GM23338 (cell line): ENCODE results near the gene NAALADL2. TPM values are rescaled to one million over a fixed set of nuclear protein-coding genes. Genes with fewer than 3 reads are reported as not detected.

Source experiments
- ATAC-seq: fragments of 200-7000 bp; cut with Tn5 transposase; 3 replicates; pipeline ENCODE4 v1.9.1; 2020
- DNase-seq: peaks from one replicate; pipeline ENCODE4 v3.0.0-alpha.2; 2015; ENCODE audit warnings: low spot score
- H2AFZ ChIP-seq: fragments of 200-600 bp; sonication (generic); 2 replicates; pipeline ENCODE4 v1.8.0; 2016; ENCODE audit warnings: antibody characterized with exemption, mild to moderate bottlenecking, moderate library complexity
- H3F3A ChIP-seq: fragments of 200-600 bp; sonication (generic); replicated peaks from 2 replicates; pipeline ENCODE4 v1.8.0; 2017; ENCODE audit warnings: antibody characterized with exemption, mixed run types, low read depth
- H3K27ac ChIP-seq: fragments of 200-600 bp; sonication (generic); 2 replicates; pipeline ENCODE4 v1.6.1; 2016; ENCODE audit warnings: low read depth
- H3K27me3 ChIP-seq: fragments of 200-600 bp; sonication (generic); 2 replicates; pipeline ENCODE4 v1.8.0; 2016; ENCODE audit warnings: mild to moderate bottlenecking, mixed run types, moderate library complexity; ENCODE audit not compliant: insufficient read depth
- H3K36me3 ChIP-seq: fragments of 200-600 bp; sonication (generic); 2 replicates; pipeline ENCODE4 v1.8.0; 2016; ENCODE audit warnings: mild to moderate bottlenecking; ENCODE audit not compliant: insufficient read depth
- H3K4me1 ChIP-seq: fragments of 200-600 bp; sonication (generic); 2 replicates; pipeline ENCODE4 v1.8.0; 2016; ENCODE audit warnings: mild to moderate bottlenecking, moderate library complexity; ENCODE audit not compliant: insufficient read depth
- H3K4me2 ChIP-seq: fragments of 200-600 bp; sonication (generic); 2 replicates; pipeline ENCODE4 v1.7.1; 2017; ENCODE audit warnings: mixed run types
- H3K4me3 ChIP-seq: fragments of 200-600 bp; sonication (generic); 2 replicates; pipeline ENCODE4 v1.6.1; 2016; ENCODE audit warnings: mixed run types
- H3K79me2 ChIP-seq: fragments of 200-600 bp; sonication (generic); replicated peaks from 2 replicates; pipeline ENCODE4 v1.8.0; 2017; ENCODE audit warnings: mild to moderate bottlenecking; ENCODE audit not compliant: insufficient read depth
- H3K9me2 ChIP-seq: fragments of 200-600 bp; sonication (generic); 2 replicates; pipeline ENCODE4 v1.8.0; 2017; ENCODE audit not compliant: insufficient read depth
- H4K20me1 ChIP-seq: fragments of 200-600 bp; sonication (generic); replicated peaks from 2 replicates; pipeline ENCODE4 v1.8.0; 2017; ENCODE audit warnings: mild to moderate bottlenecking; ENCODE audit not compliant: insufficient read depth
- H3K27ac Mint-ChIP-seq: 2 replicates; pipeline ENCODE4 v1.8.0; 2020; ENCODE audit warnings: inconsistent platforms, mild to moderate bottlenecking, moderate library complexity, mixed read lengths
- H3K27me3 Mint-ChIP-seq: 3 replicates; pipeline ENCODE4 v1.8.0; 2022; ENCODE audit warnings: low read depth, mild to moderate bottlenecking, moderate library complexity, mixed read lengths, inconsistent platforms; ENCODE audit not compliant: insufficient read depth, poor library complexity
- H3K36me3 Mint-ChIP-seq: 3 replicates; pipeline ENCODE4 v1.8.0; 2021; ENCODE audit warnings: low read depth, mild to moderate bottlenecking, inconsistent platforms, moderate library complexity, mixed read lengths
- H3K4me1 Mint-ChIP-seq: 3 replicates; pipeline ENCODE4 v1.8.0; 2020; ENCODE audit warnings: mild to moderate bottlenecking, inconsistent platforms, mixed read lengths
- H3K4me3 Mint-ChIP-seq: 3 replicates; pipeline ENCODE4 v1.8.0; 2021; ENCODE audit warnings: moderate library complexity, mild to moderate bottlenecking, inconsistent platforms, mixed read lengths
- H3K9me3 Mint-ChIP-seq: 3 replicates; pipeline ENCODE4 v1.8.0; 2020; ENCODE audit warnings: moderate library complexity, mild to moderate bottlenecking, inconsistent platforms, mixed read lengths
- CREB1 ChIP-seq: fragments of 250-450 bp; sonication (Bioruptor Pico); IDR thresholded peaks from 2 replicates; pipeline ENCODE4 v1.5.0; 2020; ENCODE audit warnings: low read depth, mild to moderate bottlenecking, moderate library complexity
- EZH2 ChIP-seq: fragments of 200-600 bp; sonication (generic); IDR thresholded peaks from one replicate; pipeline ENCODE4 v1.8.0; 2017; ENCODE audit warnings: antibody characterized with exemption, mild to moderate bottlenecking, low read depth; ENCODE audit not compliant: unreplicated experiment
- EZH2phosphoT487 ChIP-seq: fragments of 200-600 bp; sonication (generic); IDR thresholded peaks from one replicate; pipeline ENCODE4 v1.8.1; 2018; ENCODE audit warnings: antibody characterized with exemption; ENCODE audit not compliant: unreplicated experiment
- JUNB ChIP-seq: IDR thresholded peaks from one replicate; pipeline ENCODE4 v1.6.1; 2016; ENCODE audit warnings: antibody characterized with exemption; ENCODE audit not compliant: unreplicated experiment
- NANOG ChIP-seq: IDR thresholded peaks from 2 replicates; pipeline ENCODE4 v1.6.1; 2016; ENCODE audit warnings: antibody characterized with exemption, borderline replicate concordance
- POLR2AphosphoS5 ChIP-seq: IDR thresholded peaks from 2 replicates; pipeline ENCODE4 v1.6.1; 2016; ENCODE audit warnings: antibody characterized with exemption, low read depth
- STAT1 ChIP-seq: IDR thresholded peaks from one replicate; pipeline ENCODE4 v1.6.1; 2016; ENCODE audit warnings: antibody characterized with exemption; ENCODE audit not compliant: unreplicated experiment
- ZNF114 ChIP-seq: fragments of 250-450 bp; sonication (Bioruptor Pico); IDR thresholded peaks from 2 replicates; pipeline ENCODE4 v1.5.0; 2020; ENCODE audit warnings: mild to moderate bottlenecking, moderate library complexity
- polyA plus RNA-seq: library from polyadenylated mRNA; unstranded; fragments of >200 nt; fragmentation: Nextera tagmentation; extraction: Ambion mirVana; gene quantifications from 2 replicates; pipeline ENCODE4 v1.2.1, GENCODE V29; 2016
- total RNA-seq: library from RNA; depleted of rRNA; stranded (reverse); fragments of >200 nt; shearing (Covaris generic); gene quantifications from 2 replicates; pipeline ENCODE4 v1.2.3, GENCODE V29; 2014
- TF ChIP-seq, protein P1 (sequence below): IDR thresholded peaks from one replicate; pipeline ENCODE4 v1.6.1; 2018; ENCODE audit warnings: antibody characterized with exemption; ENCODE audit not compliant: unreplicated experiment
- TF ChIP-seq, protein P2 (sequence below): fragments of 250-450 bp; sonication (Bioruptor Pico); IDR thresholded peaks from 2 replicates; pipeline ENCODE4 v1.5.0; 2020; ENCODE audit warnings: mild to moderate bottlenecking, moderate library complexity
- TF ChIP-seq, protein P3 (sequence below), 2 experiments: fragments of 200-600 bp in 1 of 2; sonication (generic) in 1 of 2; conservative IDR thresholded peaks; 2 replicates each; pipeline versions ENCODE4 v1.5.1 to v1.6.1; 2016 to 2017; ENCODE audit warnings: antibody characterized with exemption in 2 of 2, low read depth in 2 of 2, mild to moderate bottlenecking in 2 of 2, moderate library complexity in 1 of 2
- TF ChIP-seq, protein P4 (sequence below): IDR thresholded peaks from 2 replicates; pipeline ENCODE4 v1.6.1; 2016; ENCODE audit warnings: antibody characterized with exemption

The NAALADL2 gene
- total and polyA plus RNA-seq, 2 experiments from 2014 or later: 1.6 to 2.6 TPM

DNA sequence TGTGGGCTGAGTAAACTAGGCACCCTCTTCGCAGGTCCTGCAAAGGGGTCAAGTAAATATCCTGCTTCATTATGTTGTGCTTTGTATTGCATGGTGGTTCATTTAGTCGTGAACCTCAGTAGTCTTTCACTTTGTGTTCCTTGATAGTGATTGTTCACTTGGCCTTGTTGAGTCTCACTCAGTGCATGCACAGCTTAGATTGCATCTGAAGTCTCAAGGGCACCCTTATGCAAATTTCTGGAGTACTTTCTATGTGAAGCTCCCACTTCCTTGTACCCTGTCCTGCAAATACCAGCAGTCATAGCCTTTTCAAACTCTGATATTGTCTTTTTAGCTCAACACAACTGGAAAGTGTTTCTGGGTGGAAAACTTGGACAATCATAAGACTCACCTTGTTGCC, 519.2 kb downstream of the NAALADL2 start (continued):
- TF ChIP-seq, protein P1, sequence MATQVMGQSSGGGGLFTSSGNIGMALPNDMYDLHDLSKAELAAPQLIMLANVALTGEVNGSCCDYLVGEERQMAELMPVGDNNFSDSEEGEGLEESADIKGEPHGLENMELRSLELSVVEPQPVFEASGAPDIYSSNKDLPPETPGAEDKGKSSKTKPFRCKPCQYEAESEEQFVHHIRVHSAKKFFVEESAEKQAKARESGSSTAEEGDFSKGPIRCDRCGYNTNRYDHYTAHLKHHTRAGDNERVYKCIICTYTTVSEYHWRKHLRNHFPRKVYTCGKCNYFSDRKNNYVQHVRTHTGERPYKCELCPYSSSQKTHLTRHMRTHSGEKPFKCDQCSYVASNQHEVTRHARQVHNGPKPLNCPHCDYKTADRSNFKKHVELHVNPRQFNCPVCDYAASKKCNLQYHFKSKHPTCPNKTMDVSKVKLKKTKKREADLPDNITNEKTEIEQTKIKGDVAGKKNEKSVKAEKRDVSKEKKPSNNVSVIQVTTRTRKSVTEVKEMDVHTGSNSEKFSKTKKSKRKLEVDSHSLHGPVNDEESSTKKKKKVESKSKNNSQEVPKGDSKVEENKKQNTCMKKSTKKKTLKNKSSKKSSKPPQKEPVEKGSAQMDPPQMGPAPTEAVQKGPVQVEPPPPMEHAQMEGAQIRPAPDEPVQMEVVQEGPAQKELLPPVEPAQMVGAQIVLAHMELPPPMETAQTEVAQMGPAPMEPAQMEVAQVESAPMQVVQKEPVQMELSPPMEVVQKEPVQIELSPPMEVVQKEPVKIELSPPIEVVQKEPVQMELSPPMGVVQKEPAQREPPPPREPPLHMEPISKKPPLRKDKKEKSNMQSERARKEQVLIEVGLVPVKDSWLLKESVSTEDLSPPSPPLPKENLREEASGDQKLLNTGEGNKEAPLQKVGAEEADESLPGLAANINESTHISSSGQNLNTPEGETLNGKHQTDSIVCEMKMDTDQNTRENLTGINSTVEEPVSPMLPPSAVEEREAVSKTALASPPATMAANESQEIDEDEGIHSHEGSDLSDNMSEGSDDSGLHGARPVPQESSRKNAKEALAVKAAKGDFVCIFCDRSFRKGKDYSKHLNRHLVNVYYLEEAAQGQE: no peak
- TF ChIP-seq EZH2 (no peak), CREB1 (CRISPR knock-in tag) (no peak), NANOG (no peak)

DNA sequence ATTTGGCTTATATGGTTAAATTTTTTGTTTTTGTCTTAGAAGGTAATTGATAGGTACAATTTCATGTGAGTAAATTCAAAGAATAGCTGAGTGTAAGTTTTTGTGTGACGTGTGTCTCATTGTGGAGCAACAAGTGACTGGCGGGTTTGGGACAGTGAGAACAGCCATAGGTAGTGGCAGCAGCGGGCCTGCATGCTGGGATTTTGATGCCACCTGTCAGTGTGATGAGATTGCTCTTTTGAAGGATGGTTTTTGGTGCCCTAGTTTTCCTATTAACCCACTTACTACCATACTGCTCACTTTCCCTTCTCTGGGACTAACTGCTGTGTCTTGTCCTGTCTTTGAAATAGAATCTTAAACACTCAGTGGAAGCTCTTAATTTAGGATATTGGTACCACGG, 522.6 kb downstream of the NAALADL2 start:
- Histone ChIP-seq H4K20me1 (no peaks in the 10 kb centered on the region), H3K9me2 (no peaks in the 10 kb centered on the region), H3K4me3 (no peak overlapping the region), H3K27me3 (no peaks in the 10 kb centered on the region), H3K4me1 (peaks cover 4% of the 10 kb centered on the region; the same call in 1 of the 2 replicates), H2AFZ (no peak overlapping the region), H3F3A (no peaks in the 10 kb centered on the region), H3K36me3 (no peaks in the 10 kb centered on the region), H3K4me2 (no peak overlapping the region), H3K79me2 (no peaks in the 10 kb centered on the region), H3K27ac (no peak overlapping the region)
- no peak for DNase-seq
- Mint-ChIP-seq H3K27ac (no peak overlapping the region; the same call in 1 of the 2 replicates), H3K4me3 (no peak overlapping the region), H3K27me3 (no peaks in the 10 kb centered on the region), H3K4me1 (no peaks in the 10 kb centered on the region; the same call in 2 of the 3 replicates), H3K9me3 (no peaks in the 10 kb centered on the region), H3K36me3 (no peaks in the 10 kb centered on the region; the same call in 2 of the 3 replicates)
- TF ChIP-seq, protein P2, sequence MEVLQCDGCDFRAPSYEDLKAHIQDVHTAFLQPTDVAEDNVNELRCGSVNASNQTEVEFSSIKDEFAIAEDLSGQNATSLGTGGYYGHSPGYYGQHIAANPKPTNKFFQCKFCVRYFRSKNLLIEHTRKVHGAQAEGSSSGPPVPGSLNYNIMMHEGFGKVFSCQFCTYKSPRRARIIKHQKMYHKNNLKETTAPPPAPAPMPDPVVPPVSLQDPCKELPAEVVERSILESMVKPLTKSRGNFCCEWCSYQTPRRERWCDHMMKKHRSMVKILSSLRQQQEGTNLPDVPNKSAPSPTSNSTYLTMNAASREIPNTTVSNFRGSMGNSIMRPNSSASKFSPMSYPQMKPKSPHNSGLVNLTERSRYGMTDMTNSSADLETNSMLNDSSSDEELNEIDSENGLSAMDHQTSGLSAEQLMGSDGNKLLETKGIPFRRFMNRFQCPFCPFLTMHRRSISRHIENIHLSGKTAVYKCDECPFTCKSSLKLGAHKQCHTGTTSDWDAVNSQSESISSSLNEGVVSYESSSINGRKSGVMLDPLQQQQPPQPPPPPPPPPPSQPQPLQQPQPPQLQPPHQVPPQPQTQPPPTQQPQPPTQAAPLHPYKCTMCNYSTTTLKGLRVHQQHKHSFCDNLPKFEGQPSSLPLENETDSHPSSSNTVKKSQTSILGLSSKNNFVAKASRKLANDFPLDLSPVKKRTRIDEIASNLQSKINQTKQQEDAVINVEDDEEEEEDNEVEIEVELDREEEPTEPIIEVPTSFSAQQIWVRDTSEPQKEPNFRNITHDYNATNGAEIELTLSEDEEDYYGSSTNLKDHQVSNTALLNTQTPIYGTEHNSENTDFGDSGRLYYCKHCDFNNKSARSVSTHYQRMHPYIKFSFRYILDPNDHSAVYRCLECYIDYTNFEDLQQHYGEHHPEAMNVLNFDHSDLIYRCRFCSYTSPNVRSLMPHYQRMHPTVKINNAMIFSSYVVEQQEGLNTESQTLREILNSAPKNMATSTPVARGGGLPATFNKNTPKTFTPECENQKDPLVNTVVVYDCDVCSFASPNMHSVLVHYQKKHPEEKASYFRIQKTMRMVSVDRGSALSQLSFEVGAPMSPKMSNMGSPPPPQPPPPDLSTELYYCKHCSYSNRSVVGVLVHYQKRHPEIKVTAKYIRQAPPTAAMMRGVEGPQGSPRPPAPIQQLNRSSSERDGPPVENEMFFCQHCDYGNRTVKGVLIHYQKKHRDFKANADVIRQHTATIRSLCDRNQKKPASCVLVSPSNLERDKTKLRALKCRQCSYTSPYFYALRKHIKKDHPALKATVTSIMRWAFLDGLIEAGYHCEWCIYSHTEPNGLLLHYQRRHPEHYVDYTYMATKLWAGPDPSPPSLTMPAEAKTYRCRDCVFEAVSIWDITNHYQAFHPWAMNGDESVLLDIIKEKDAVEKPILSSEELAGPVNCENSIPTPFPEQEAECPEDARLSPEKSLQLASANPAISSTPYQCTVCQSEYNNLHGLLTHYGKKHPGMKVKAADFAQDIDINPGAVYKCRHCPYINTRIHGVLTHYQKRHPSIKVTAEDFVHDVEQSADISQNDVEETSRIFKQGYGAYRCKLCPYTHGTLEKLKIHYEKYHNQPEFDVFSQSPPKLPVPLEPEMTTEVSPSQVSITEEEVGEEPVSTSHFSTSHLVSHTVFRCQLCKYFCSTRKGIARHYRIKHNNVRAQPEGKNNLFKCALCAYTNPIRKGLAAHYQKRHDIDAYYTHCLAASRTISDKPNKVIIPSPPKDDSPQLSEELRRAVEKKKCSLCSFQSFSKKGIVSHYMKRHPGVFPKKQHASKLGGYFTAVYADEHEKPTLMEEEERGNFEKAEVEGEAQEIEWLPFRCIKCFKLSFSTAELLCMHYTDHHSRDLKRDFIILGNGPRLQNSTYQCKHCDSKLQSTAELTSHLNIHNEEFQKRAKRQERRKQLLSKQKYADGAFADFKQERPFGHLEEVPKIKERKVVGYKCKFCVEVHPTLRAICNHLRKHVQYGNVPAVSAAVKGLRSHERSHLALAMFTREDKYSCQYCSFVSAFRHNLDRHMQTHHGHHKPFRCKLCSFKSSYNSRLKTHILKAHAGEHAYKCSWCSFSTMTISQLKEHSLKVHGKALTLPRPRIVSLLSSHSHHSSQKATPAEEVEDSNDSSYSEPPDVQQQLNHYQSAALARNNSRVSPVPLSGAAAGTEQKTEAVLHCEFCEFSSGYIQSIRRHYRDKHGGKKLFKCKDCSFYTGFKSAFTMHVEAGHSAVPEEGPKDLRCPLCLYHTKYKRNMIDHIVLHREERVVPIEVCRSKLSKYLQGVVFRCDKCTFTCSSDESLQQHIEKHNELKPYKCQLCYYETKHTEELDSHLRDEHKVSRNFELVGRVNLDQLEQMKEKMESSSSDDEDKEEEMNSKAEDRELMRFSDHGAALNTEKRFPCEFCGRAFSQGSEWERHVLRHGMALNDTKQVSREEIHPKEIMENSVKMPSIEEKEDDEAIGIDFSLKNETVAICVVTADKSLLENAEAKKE: no peak
- no peak for TF ChIP-seq STAT1
- TF ChIP-seq CREB1 (CRISPR knock-in tag): no peak
- TF ChIP-seq EZH2phosphoT487: no peak
- TF ChIP-seq JUNB: no peak
- TF ChIP-seq ZNF114: no peak
- TF ChIP-seq NANOG: no peak
- TF ChIP-seq, protein P3, sequence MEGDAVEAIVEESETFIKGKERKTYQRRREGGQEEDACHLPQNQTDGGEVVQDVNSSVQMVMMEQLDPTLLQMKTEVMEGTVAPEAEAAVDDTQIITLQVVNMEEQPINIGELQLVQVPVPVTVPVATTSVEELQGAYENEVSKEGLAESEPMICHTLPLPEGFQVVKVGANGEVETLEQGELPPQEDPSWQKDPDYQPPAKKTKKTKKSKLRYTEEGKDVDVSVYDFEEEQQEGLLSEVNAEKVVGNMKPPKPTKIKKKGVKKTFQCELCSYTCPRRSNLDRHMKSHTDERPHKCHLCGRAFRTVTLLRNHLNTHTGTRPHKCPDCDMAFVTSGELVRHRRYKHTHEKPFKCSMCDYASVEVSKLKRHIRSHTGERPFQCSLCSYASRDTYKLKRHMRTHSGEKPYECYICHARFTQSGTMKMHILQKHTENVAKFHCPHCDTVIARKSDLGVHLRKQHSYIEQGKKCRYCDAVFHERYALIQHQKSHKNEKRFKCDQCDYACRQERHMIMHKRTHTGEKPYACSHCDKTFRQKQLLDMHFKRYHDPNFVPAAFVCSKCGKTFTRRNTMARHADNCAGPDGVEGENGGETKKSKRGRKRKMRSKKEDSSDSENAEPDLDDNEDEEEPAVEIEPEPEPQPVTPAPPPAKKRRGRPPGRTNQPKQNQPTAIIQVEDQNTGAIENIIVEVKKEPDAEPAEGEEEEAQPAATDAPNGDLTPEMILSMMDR (conservative IDR thresholded peaks at IDR 0.05; ENCODE audit: low read depth in 2 of 2): no peak
- no peak for TF ChIP-seq POLR2AphosphoS5
- TF ChIP-seq, protein P4, sequence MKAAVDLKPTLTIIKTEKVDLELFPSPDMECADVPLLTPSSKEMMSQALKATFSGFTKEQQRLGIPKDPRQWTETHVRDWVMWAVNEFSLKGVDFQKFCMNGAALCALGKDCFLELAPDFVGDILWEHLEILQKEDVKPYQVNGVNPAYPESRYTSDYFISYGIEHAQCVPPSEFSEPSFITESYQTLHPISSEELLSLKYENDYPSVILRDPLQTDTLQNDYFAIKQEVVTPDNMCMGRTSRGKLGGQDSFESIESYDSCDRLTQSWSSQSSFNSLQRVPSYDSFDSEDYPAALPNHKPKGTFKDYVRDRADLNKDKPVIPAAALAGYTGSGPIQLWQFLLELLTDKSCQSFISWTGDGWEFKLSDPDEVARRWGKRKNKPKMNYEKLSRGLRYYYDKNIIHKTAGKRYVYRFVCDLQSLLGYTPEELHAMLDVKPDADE: no peak
- ATAC-seq: no peak
